HG03469 (cell line): ENCODE measurements around the gene AQP4.

ENCODE experiments used
- ATAC-seq: cut with Tn5 transposase; IDR thresholded peaks from one replicate; pipeline ENCODE4 v1.9.1; 2021; ENCODE audit warnings: mild to moderate bottlenecking, moderate library complexity, moderate number of reproducible peaks; ENCODE audit not compliant: unreplicated experiment

AQP4 gene, protein sequence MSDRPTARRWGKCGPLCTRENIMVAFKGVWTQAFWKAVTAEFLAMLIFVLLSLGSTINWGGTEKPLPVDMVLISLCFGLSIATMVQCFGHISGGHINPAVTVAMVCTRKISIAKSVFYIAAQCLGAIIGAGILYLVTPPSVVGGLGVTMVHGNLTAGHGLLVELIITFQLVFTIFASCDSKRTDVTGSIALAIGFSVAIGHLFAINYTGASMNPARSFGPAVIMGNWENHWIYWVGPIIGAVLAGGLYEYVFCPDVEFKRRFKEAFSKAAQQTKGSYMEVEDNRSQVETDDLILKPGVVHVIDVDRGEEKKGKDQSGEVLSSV

GRCh38 chr18:26865557-26865956, at the start of gene AQP4:
Gene AQP4 (minus strand): TSS chr18:26865707. CDS start chr18:26865689, 18 bp downstream.
- no peak for ATAC-seq

- peak; percentile 52 for ATAC-seq
Measured at GRCh38 chr18:26911840-26912239, 46.3 kb upstream of the AQP4 start.

- ATAC-seq, result no peak
Measured at GRCh38 chr18:26909599-26910290, 44.2 kb upstream of the AQP4 start.

GRCh38 chr18:26908906-26909305, 43.4 kb upstream of the AQP4 start:
- ATAC-seq, result no peak

- ATAC-seq, result no peak
Measured at GRCh38 chr18:26902291-26902690, 36.8 kb upstream of the AQP4 start.

DNA sequence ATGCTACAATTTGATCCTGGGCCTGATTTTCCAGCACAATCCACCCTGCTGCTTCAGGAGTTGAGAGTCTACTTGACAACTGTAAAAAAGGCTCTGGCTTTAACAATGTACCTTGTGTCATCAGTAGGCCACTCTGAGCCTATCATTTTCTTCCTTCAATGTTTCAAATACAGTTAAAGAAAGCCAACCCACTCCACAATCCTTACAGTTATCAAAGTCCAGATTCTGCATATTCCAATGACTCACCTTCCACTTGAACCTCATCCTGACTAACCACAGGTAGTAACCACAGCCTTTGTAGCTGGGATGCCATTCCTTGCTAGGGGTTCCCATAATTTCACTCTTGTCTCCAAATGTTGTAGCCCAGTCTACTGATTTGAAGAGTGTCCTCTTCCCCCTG, 35.5 kb upstream of the AQP4 start:
- ATAC-seq, result no peak

DNA sequence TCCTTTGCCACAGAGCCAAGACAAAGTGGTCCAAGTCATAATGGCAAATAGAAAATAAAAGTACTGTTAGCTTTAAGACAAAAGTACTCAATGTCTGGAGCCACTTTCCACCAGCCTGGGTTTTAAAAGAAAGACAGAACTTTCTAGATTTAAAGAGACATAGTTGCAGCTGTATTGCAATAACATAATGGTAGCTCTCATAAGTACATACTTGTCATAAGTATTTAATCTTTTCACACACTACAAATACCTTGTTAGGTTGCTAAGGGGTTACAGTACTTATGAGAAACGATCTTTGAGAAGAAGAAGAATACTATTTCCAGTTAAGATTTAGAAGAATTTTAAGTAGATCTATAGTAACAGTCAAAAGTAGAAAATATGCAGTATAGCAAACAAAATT, 28.9 kb upstream of the AQP4 start:
- ATAC-seq, result no peak

DNA sequence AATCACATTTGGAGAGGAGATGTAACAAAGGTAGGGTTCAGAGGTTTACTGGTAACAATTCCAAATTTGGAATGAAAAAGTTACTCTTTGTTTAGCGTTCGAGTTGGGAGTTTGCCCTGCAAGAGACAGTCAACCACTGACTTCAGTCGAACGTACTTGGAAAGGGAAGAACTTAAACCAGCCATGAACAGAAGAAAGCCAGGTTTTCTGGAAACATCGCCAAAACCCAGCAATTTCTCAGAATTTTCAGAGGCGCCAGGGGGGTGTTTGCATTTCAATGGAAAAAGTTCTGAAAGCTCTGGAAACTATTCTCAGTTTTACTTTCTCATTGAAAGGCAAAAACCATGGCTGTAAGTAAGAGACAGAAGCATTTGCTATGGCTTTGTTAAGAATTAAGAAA, 28.5 kb upstream of the AQP4 start:
- ATAC-seq, result no peak

DNA sequence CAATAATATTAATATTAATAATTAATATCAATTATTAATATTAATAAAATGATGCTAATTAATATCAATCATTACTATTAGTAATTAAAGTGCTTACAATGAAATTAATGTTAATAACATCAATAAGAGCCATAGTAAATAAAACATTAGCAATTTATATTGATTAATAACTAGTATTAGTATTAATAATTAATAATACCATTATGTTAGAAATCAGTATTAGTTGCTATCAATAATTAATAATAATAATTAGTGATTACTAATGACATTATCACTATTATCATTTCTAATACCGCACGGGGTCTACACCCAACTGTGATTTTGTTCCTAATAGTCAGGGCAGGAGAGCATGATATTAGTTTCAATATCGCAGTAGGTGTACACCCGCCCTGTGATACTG, 22.8 kb upstream of the AQP4 start:
- ATAC-seq, result no peak

DNA sequence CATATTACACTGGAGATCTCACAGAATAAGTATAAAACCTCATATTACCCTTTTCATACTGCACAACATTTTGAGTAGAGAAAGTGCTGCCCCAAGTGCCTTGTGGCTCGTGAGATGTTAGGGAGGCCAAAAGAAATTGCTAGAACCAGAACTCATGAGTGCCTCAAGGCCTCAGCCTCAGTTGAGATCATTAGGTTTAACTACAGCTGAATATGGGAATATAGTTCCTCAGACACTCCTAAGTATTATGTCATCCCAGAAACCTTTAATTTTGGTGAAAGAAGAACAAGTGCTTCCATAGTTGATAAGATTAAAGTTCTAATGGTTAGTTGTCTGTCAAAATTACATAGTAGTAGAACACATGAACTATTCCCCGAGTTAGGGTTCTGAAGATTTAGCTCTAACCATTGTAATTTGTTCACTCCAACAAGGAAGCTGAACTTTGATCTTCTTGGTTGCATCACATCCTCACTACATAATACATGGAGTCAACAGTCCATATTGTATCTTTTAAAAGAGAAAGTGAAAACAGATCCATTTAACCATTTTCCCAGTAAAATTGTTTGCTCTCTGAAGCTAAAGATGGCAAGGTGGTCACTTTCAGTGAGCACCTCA, 9.6 kb upstream of the AQP4 start:
- no peak for ATAC-seq

- no peak for ATAC-seq
Measured at GRCh38 chr18:26874283-26874682, 8.8 kb upstream of the AQP4 start.

GRCh38 chr18:26869640-26870039, 4.1 kb upstream of the AQP4 start:
- ATAC-seq, result no peak

DNA sequence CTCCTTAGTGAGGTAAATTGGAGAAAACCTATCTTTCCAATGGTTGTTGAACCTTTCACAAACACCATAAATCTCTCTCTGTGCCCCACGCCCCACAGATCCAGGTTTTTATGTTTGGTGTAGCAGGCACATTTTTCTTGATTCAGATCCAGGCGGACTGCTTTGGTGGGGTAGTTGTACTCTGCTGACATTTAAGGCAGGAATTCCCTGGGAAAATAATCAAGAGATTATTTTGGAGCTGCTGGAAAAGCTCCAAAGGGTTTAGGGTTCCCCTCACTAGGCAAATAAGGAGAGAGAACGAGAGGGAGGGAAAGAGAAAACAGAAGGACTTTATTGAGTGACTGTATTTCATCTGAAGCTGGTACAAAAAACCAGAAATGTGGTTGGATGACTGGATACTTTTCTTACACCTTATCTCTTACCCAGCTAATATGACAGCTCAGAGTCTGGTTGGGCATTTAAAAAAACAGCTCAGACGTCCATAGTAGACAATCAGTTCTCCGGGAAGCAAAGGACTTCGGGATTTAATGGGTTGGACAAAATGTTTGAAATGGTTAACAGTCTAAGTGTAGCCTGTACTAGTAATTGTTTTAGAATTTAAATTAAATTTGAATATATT, 3.6 kb upstream of the AQP4 start:
- ATAC-seq, result no peak

DNA sequence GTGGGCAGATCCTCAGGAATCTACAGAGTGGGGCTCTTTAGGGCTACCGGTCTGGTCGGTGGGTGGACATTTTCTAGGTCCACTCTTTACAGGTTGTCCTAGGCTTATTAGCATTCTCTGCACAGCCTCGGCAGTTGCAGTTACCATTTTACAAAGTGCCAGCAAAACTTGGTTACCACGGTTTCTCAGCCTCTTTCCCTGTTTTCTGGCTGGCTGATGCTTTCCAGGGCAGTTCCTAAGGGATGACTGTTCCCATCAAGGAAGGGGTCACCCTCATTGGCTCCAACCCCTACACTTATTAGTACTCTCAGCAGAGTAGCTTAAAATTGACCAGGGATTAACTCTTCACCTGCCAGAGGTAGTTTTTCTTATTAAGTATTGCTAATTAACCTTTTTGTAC, 2.0 kb upstream of the AQP4 start:
- ATAC-seq, result no peak

DNA sequence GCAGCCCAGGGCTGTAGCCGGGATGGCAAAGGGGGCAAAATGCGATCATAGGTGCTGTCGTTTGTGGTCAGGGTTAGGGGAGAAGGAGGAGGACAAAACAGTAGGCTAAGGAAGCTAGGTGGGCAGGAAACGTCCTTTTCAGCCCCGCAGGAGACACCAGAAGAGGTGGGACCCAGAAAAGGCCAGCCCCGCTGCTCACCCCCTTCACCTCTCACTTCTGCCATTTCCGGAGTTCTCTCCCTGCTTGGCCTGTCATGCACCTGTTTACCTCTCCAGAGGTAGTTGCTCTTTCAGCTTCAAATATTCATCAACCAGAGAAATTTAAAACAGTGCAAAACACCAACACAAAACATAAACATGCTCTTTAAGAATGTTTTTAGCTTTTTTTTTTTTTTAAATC, 849 bp downstream of the AQP4 start:
- ATAC-seq, result no peak

- ATAC-seq, result no peak
Measured at GRCh38 chr18:26863921-26864497, 1.5 kb downstream of the AQP4 start.

DNA sequence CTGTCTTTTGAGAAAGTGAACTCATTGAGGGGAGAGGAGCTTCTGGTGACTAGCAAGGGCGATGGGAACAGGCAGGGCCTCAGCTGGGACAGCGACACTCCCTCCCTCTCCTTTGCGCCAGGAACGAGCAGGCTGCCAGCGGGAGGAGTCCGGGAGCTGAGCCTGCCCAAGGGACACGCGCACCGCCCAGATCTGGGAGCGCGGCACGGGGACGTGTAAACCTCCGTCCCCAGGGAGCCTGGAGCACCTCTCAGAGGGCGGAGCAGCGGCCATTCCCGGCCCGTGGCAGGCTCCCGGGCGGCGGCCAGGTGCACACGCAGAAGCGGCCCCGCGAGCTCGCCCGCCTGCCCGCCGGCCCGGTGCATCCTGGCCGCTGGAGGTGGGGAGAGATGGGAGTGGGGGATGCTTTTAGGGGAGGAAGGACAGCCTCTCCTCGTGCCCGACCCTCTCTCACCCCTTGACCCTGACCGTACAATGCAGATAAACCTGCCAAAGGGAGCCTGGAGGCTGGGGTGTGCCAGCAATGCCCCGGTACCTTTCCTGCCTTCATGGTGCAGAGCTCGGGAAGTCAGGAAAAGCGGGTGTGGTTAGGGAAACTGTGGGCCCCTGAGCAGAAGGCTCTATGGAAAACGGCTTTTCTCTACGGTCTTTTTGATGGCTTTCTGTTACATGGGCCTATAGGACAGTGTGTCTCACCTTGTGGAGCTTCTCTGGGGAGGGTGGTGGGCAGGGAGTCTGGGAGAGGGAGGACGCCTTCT, 2.2 kb downstream of the AQP4 start:
- no peak for ATAC-seq

GRCh38 chr18:26862084-26862483, 3.4 kb downstream of the AQP4 start:
- ATAC-seq, result no peak

DNA sequence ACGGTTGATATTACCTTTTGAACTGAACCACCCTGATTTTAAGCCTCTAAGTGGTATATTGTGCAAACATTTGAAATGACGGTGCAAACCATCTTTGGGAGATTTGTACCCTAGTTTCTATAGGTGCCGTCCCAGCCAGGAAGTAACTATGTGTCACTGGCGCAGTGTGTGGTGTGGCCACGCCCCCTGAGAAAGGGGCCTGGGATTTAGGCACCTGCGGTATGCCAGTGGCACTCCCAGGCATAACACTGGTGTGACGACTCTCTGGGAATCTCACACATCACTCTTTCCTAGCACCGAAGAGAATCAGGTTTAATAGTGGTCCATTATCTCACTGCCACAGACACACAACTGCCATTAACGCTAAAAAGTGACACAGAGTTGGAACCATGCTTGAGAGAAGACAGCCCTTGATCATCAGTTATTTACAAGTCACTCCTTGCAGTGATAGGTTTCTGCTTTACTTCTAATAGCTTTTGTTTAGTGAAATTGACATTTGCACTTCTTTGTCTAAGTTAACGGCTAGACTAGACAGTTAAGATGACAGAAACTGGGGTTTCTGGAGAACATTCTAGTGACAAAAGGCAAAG, 11.1 kb downstream of the AQP4 start:
- ATAC-seq, result no peak

- no peak for ATAC-seq
Measured at GRCh38 chr18:26853401-26853800, 12.1 kb downstream of the AQP4 start.
